Measurements from ENCODE around the gene MED7. TPM values are rescaled to one million over a fixed set of nuclear protein-coding genes. Genes with fewer than 3 reads are reported as not detected.

MED7 gene
- total and polyA plus RNA-seq, 2 of the 8 experiments (the other 6 are each of a cell fraction or from before 2014, with no cell fraction given): 6.9 to 9.5 TPM

DNA sequence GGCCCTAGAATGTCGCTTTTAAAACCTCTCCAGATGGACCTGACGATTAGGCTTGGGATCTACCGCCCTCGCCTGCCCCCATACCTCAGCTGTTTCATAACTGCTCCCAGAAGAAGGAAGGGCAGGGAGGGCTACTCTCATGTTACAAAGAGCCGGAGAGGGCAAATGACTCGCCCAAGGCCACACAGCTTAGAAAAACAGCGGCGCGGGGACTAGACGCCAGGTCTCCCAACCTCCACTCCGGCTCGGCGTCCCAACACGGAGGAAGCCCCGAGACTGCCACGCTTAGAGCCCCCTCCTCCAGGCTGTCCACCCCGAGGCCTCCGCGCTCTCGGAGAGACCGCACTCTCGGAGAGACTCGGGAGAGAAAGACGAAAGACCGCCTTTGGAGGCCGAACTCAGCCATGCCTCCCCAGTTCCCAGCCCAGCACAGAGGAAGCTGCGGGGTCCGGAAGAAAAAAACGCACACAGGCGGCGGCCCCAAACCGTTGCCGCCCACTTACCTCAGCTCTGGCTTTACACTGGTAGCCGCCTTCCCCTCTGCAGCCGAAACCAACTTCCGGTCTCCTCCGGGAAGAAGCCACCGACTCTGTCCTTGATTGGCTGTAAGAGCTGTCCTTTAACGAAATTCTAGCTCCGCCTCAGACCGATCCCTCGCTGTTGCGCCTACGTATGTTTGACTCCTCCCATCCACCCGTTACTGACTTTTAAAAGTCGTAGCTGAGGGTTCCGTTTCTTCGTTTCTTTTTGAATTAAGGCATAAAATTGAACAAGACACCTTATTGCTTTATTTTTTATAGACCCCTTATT, at the start of gene MED7 (continued):
- TF ChIP-seq SIRT6 (IDR thresholded peaks at IDR 0.05; ENCODE audit: low read length) (no peak), POU5F1 (IDR thresholded peaks at IDR 0.05; ENCODE audit: low read depth, low read length) (no peak), HDAC6 (IDR thresholded peaks at IDR 0.05; ENCODE audit: low read depth, low read length) (no peak), TEAD4 (IDR thresholded peaks at IDR 0.05; ENCODE audit: low read depth, low read length) (no peak), ZNF274 (IDR thresholded peaks at IDR 0.05; ENCODE audit: borderline replicate concordance, extremely low read depth, low read length) (no peak), BRCA1 (IDR thresholded peaks at IDR 0.05; ENCODE audit: low read depth, low read length) (no peak), POLR2A (IDR thresholded peaks at IDR 0.05; ENCODE audit: control extremely low read depth in 1 of 2, low read depth in 2 of 2, low read length in 2 of 2) (peak; percentile 60 to 86)
